Kidney epithelial cell (primary cell): Measurements from ENCODE around the gene MINK1. TPM values are rescaled to one million over a fixed set of nuclear protein-coding genes. Genes with fewer than 3 reads are reported as not detected.
"Not testable (repeated sequence)": the region's sequence is repeated elsewhere in the genome, so short reads cannot be mapped to it uniquely, and the experiment has no call there.

Experiments used
- DNase-seq: peaks from one replicate; pipeline ENCODE4 v3.0.0-alpha.2; 2010; ENCODE audit warnings: low read depth
- H3K27me3 ChIP-seq: 2 replicates; pipeline ENCODE4 v1.6.0; 2011; ENCODE audit warnings: low read length; ENCODE audit not compliant: control insufficient read depth, insufficient read depth
- H3K36me3 ChIP-seq: 2 replicates; pipeline ENCODE4 v1.5.1; 2011; ENCODE audit warnings: low read length; ENCODE audit not compliant: control insufficient read depth, insufficient read depth
- H3K4me3 ChIP-seq: 2 replicates; pipeline ENCODE4 v1.5.1; 2011; ENCODE audit warnings: low read depth, mild to moderate bottlenecking, control low read depth, low read length
- total RNA-seq: library from RNA; depleted of rRNA; stranded (reverse); fragments of >200 nt; gene quantifications from 2 replicates; pipeline ENCODE4 v1.2.3, GENCODE V29; 2015
- TF ChIP-seq, protein P1 (sequence below): IDR thresholded peaks from 2 replicates; pipeline ENCODE4 v1.5.1; 2011; ENCODE audit warnings: mild to moderate bottlenecking, moderate library complexity, low read length, control low read depth, inconsistent platforms; ENCODE audit not compliant: insufficient read depth, poor library complexity, severe bottlenecking

Gene MINK1
- total RNA-seq, 1 donor from 2014 or later, result 36.1 TPM

GRCh38 chr17:4852567-4853207 lies 19.5 kb downstream of the MINK1 start:
- DNase-seq, result no peak
- TF ChIP-seq, protein P1, sequence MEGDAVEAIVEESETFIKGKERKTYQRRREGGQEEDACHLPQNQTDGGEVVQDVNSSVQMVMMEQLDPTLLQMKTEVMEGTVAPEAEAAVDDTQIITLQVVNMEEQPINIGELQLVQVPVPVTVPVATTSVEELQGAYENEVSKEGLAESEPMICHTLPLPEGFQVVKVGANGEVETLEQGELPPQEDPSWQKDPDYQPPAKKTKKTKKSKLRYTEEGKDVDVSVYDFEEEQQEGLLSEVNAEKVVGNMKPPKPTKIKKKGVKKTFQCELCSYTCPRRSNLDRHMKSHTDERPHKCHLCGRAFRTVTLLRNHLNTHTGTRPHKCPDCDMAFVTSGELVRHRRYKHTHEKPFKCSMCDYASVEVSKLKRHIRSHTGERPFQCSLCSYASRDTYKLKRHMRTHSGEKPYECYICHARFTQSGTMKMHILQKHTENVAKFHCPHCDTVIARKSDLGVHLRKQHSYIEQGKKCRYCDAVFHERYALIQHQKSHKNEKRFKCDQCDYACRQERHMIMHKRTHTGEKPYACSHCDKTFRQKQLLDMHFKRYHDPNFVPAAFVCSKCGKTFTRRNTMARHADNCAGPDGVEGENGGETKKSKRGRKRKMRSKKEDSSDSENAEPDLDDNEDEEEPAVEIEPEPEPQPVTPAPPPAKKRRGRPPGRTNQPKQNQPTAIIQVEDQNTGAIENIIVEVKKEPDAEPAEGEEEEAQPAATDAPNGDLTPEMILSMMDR, result no peak
- Histone ChIP-seq H3K36me3 (no peaks in the 10 kb centered on the region), H3K4me3 (no peak overlapping the region), H3K27me3 (no peaks in the 10 kb centered on the region)

DNA sequence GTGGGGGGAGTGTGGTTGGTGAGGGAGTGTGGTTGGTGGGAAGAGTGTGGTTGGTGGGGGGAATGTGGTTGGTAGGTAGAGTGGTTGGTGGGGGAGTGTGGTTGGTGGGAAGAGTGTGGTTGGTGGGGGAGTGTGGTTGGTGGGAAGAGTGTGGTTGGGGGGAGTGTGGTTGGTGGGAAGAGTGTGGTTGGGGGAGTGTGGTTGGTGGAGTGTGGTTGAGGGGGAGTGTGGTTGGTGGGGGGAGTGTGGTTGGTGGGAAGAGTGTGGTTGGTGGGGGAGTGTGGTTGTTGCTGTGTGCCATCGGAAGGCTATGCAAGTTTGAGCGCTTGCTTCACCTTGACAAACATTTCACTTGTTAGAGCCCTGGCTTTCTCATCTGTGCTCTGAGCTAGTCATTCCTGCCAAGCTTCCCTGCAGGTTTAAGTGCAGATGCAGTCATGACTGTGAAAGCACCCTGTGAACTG lies 20.1 kb downstream of the MINK1 start:
- no peak overlapping the region for H3K4me3 ChIP-seq
- no peaks in the 10 kb centered on the region for H3K27me3 ChIP-seq
- TF ChIP-seq, protein P1, result no peak
- no peak for DNase-seq
- no peaks in the 10 kb centered on the region for H3K36me3 ChIP-seq

DNA sequence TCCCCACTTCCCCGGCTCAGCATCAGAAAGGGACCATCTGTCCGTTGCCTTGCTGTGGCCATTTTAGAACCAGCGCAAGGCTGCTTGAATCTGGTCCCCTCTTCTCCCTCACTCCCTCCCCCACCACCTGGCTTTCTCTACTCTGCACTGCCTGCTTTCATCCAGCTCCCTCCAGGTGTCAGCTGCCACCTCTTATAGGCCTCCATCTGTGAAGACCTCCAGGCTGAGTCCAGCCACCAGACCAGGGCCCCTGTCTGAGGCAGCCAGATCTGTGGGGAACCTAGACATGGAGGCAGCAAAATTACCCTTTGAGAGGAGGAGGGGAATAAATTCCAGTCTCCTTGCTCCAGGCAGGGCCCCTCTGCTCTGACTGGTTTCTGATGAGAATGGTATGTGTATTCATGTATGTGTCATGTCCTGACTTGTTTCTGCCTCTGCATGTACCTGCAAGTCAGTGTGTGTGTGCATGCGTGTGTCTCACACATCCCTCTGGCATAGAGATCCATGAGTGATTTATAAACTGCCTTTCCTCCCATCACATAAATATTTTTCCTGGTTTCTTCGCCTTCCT lies 21.1 kb downstream of the MINK1 start:
- Histone ChIP-seq H3K27me3 (no peaks in the 10 kb centered on the region), H3K36me3 (no peaks in the 10 kb centered on the region), H3K4me3 (no peak overlapping the region)
- TF ChIP-seq, protein P1, result no peak
- no peak for DNase-seq

DNA sequence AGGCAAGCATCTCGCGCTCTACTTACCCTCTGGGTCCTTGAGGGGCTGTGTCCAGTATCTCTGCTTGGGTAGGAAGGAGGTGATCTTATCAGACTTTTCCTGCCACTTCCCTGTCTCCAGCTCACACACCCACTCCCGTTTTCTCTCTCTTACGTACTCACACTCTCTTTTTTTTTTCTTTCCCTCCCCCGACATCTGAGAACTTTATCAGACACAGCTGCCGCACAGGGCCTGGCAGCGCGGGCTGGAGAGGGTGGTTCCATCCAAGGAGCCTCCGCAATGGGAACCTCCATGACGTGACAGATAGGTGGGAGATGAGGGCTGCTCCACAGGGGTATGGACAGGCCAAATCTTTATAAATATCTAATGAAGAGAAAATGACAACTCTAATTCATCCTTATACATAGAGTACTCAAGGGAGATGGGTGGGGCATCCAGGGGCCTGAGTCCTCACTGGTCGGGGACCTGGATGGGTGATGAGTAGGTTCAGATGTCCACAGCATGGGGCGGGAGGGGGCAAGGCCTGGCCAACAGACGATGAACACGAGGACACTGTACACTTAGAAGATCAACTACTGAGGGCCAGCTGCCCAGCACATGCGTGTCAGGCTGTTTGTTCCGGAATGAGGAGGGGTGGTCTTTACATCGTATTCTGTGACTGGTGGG lies 23.3 kb downstream of the MINK1 start:
- DNase-seq, result no peak
- TF ChIP-seq, protein P1, result no peak
- Histone ChIP-seq H3K36me3 (no peaks in the 10 kb centered on the region), H3K27me3 (no peaks in the 10 kb centered on the region), H3K4me3 (no peak overlapping the region)

DNA sequence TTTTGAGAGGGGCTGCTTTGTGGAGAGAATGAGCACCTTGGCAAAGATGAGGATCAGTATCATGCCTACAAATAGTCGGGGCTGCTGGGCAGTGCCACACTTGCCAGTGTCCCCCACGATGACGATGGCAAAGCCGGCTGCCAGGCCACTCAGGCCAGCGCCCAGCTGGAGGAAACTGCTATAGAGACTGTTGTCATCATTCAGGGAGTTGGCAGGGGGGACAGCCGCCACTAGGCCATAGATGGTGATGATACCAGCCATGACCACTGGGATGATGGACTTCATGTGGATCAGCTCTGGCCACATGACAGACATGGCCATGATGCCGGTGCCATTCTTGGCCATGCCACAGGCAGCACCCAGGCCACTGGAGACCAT lies 23.8 kb downstream of the MINK1 start:
- H3K36me3 ChIP-seq, result no peaks in the 10 kb centered on the region
- TF ChIP-seq, protein P1, result no peak
- no peak overlapping the region for H3K4me3 ChIP-seq
- no peak for DNase-seq
- H3K27me3 ChIP-seq, result no peaks in the 10 kb centered on the region

GRCh38 chr17:4857347-4857746 lies 24.2 kb downstream of the MINK1 start:
- not testable (repeated sequence) for DNase-seq, H3K27me3 ChIP-seq, H3K36me3 ChIP-seq, H3K4me3 ChIP-seq
